OCI-LY7 (cell line): ENCODE results near the gene SH3PXD2A. TPM values are rescaled to one million over a fixed set of nuclear protein-coding genes. Genes with fewer than 3 reads are reported as not detected.

Experiments
- BruUV-seq: library from RNA; stranded (reverse); fragments of 400-500 nt; replicated peaks from 2 replicates; lab custom pipeline; 2021; lab: Mats Ljungman, UMichigan
- CTCF ChIA-PET: fragments of 300-600 bp; sonication (Branson Sonifier 250); formaldehyde crosslinking; loops from one replicate; lab custom pipeline; 2022; ENCODE audit warnings: antibody characterized with exemption; ENCODE audit not compliant: unreplicated experiment; lab: Charles Lee
- POLR2A ChIA-PET: fragments of 300-600 bp; sonication (Branson Sonifier 250); formaldehyde crosslinking; loops from one replicate; lab custom pipeline; 2022; ENCODE audit warnings: antibody characterized with exemption; lab: Charles Lee
- DNase-seq: peaks from one replicate; pipeline ENCODE4 v3.0.0-alpha.2; 2015; ENCODE audit warnings: low spot score
- H2AFZ ChIP-seq: fragments of 200-600 bp; sonication (generic), shearing (Covaris generic); 2 replicates; pipeline ENCODE4 v1.6.1; 2014; ENCODE audit warnings: mild to moderate bottlenecking, antibody characterized with exemption, low read length, moderate library complexity
- H3K27ac ChIP-seq: fragments of 200-600 bp; sonication (generic); 2 replicates; pipeline ENCODE4 v1.5.1; 2014; ENCODE audit warnings: mixed run types, low read depth, mild to moderate bottlenecking, moderate library complexity, low read length, inconsistent platforms; ENCODE audit not compliant: poor library complexity, severe bottlenecking
- H3K36me3 ChIP-seq: fragments of 200-600 bp; sonication (generic); 2 replicates; pipeline ENCODE4 v1.6.1; 2014; ENCODE audit warnings: mild to moderate bottlenecking, antibody characterized with exemption, low read length, moderate library complexity, mixed read lengths; ENCODE audit not compliant: insufficient read depth
- H3K4me1 ChIP-seq: fragments of 200-600 bp; sonication (generic); 2 replicates; pipeline ENCODE4 v1.5.1; 2014; ENCODE audit warnings: mild to moderate bottlenecking, low read length; ENCODE audit not compliant: insufficient read depth, poor library complexity, severe bottlenecking
- H3K4me2 ChIP-seq: fragments of 200-600 bp; sonication (generic); 2 replicates; pipeline ENCODE4 v1.6.1; 2014; ENCODE audit warnings: mild to moderate bottlenecking, low read length
- H3K4me3 ChIP-seq: fragments of 200-600 bp; sonication (generic); 2 replicates; pipeline ENCODE4 v1.5.1; 2014; ENCODE audit warnings: mild to moderate bottlenecking, low read depth, low read length; ENCODE audit not compliant: poor library complexity, severe bottlenecking
- H3K79me2 ChIP-seq: fragments of 200-600 bp; sonication (generic); 2 replicates; pipeline ENCODE4 v1.6.1; 2016; ENCODE audit warnings: low read depth, mild to moderate bottlenecking, low read length, moderate library complexity, mixed read lengths; ENCODE audit not compliant: insufficient read depth
- H3K9me2 ChIP-seq: fragments of 200-600 bp; sonication (generic); 2 replicates; pipeline ENCODE4 v1.6.1; 2016; ENCODE audit warnings: mild to moderate bottlenecking, low read length, mixed read lengths; ENCODE audit not compliant: insufficient read depth
- H3K9me3 ChIP-seq: fragments of 200-600 bp; sonication (generic); 2 replicates; pipeline ENCODE4 v1.6.1; 2014; ENCODE audit warnings: mild to moderate bottlenecking, mixed run types, low read length, mixed read lengths
- H4K20me1 ChIP-seq: fragments of 200-600 bp; sonication (generic); 2 replicates; pipeline ENCODE4 v1.6.1; 2014; ENCODE audit warnings: mild to moderate bottlenecking, antibody characterized with exemption, low read length, moderate library complexity, mixed read lengths; ENCODE audit not compliant: insufficient read depth
- CTCF ChIP-seq: fragments of 200-600 bp; sonication (generic); conservative IDR thresholded peaks from 2 replicates; pipeline ENCODE4 v1.5.1; 2014; ENCODE audit warnings: mild to moderate bottlenecking, antibody characterized with exemption, low read length, moderate library complexity, mixed read lengths
- EZH2phosphoT487 ChIP-seq: fragments of 200-600 bp; sonication (generic); IDR thresholded peaks from 2 replicates; pipeline ENCODE4 v1.6.1; 2018; ENCODE audit warnings: low read depth, borderline replicate concordance, mild to moderate bottlenecking, mixed run types, antibody characterized with exemption, low read length, moderate library complexity, mixed read lengths
- intact Hi-C: fragments of 100-400 bp; cut with micrococcal nuclease; formaldehyde crosslinking; loops from one replicate; pipeline ENCODE4 v1.10.0; 2022; ENCODE audit not compliant: unreplicated experiment
- total RNA-seq, 2 experiments: library from RNA; depleted of rRNA in 1 of 2; stranded (reverse); fragments of >200 nt in 1 of 2; shearing (Covaris generic) in 1 of 2; gene quantifications; 2 replicates each; pipeline ENCODE4 v1.2.3, GENCODE V29; 2014 to 2022

The SH3PXD2A gene
- total RNA-seq, 2 experiments from 2014 or later: 0.85 to 5.9 TPM

DNA sequence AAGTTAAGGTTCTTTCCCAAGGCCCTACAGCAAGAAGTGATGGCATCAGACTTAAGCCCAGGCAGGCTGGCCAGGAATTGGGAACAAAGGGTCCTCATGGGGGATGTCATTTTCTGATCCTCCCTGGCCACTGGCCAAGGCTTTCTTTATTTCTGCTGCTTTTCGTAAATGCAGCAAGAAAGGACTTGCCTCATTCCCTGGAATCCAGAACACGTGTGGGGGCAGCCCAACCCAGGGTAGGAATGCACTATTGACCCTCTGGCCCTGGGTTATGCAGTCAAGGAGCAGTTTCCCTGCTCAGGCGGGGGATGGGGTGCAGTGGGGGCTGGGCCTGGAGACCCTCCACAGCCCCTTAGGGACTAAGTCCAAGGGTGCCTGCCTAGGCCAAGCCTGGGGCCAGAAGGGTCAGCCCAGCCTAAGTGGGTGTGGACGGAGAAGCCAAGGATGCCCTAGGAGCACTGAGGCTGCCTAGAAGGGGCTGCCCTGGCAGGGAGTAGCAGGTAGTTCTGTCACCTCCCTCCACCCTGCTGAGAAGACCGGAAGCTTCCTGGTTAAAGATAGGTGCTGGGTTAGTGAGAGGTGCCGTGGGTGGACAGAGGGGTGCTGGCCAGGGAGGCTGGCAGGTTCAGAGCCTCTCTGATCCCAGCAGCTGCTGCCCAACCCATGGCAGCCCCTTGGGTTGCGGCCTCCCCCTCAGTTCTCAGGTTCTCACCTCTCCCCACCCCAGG lies 179.2 kb downstream of the SH3PXD2A start:
- CTCF ChIA-PET: no interaction called here
- H2AFZ ChIP-seq: no peak overlapping the region

GRCh38 chr10:103673606-103674005 lies 181.8 kb downstream of the SH3PXD2A start:
- no peaks in the 10 kb centered on the region for H3K9me2 ChIP-seq
- DNase-seq: no peak
- H3K9me3 ChIP-seq: no peaks in the 10 kb centered on the region
- no peak overlapping the region for H2AFZ ChIP-seq
- BruUV-seq: no TSS peak
- ChIA-PET POLR2A (no interaction called here), CTCF (no interaction called here)
- H3K4me3 ChIP-seq: no peak overlapping the region
- TF ChIP-seq EZH2phosphoT487: no peak
- TF ChIP-seq CTCF: no peak
- H3K27ac ChIP-seq: no peak overlapping the region
- no peaks in the 10 kb centered on the region for H3K36me3 ChIP-seq
- no peaks in the 10 kb centered on the region for H3K79me2 ChIP-seq
- peaks cover 24% of the 10 kb centered on the region for H3K4me1 ChIP-seq
- no peaks in the 10 kb centered on the region for H4K20me1 ChIP-seq
- H3K4me2 ChIP-seq: no peak overlapping the region
- intact Hi-C loops: no loop called here

More for the DNA sequence above, 179.2 kb downstream of the SH3PXD2A start:
- Histone ChIP-seq H3K4me2 (peak overlapping the region; percentile 74; the same call in 1 of the 2 replicates), H3K79me2 (no peaks in the 10 kb centered on the region), H3K4me3 (no peak overlapping the region), H3K9me2 (no peaks in the 10 kb centered on the region), H3K36me3 (no peaks in the 10 kb centered on the region), H3K4me1 (peaks cover 36% of the 10 kb centered on the region), H3K9me3 (no peaks in the 10 kb centered on the region), H4K20me1 (no peaks in the 10 kb centered on the region), H3K27ac (no peak overlapping the region)
- no peak for DNase-seq
- no TSS peak for BruUV-seq
- POLR2A ChIA-PET: no interaction called here
- intact Hi-C loops: no loop called here
- TF ChIP-seq CTCF (no peak), EZH2phosphoT487 (no peak)

GRCh38 chr10:103672345-103672744 lies 183.0 kb downstream of the SH3PXD2A start:
- Histone ChIP-seq H3K4me1 (peaks cover 13% of the 10 kb centered on the region), H3K79me2 (no peaks in the 10 kb centered on the region), H3K9me3 (no peaks in the 10 kb centered on the region), H2AFZ (no peak overlapping the region), H3K4me2 (no peak overlapping the region), H3K9me2 (no peaks in the 10 kb centered on the region), H4K20me1 (no peaks in the 10 kb centered on the region), H3K36me3 (no peaks in the 10 kb centered on the region), H3K27ac (no peak overlapping the region), H3K4me3 (no peak overlapping the region)
- no peak for DNase-seq
- no TSS peak for BruUV-seq
- ChIA-PET CTCF (no interaction called here), POLR2A (no interaction called here)
- TF ChIP-seq EZH2phosphoT487: no peak
- TF ChIP-seq CTCF: no peak
- intact Hi-C loops: no loop called here
